GM12801 (cell line): ENCODE data around the gene TMEM236.

Source experiments
- CTCF ChIP-seq: IDR thresholded peaks from one replicate; pipeline ENCODE4 v1.5.1; 2011; ENCODE audit warnings: control low read depth; ENCODE audit not compliant: insufficient read length; ENCODE audit errors: extremely low read depth

The TMEM236 gene, protein sequence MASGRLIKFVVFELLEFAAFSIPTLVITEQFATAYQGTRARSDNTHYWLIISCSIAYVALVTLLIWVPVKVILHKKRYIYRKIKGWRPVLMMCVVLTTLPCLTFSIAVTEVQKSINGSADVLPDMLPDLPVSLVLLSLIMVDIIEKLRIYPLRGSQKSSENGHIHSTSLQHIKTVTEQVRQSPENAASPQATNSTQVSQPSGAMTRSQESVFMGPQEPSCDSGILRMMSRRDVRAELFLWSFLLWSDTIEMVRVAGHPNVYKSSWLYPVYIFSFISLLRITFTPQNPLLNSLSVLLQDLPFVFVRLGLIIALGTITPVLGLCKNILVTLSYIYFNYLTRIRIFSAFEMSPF

DNA sequence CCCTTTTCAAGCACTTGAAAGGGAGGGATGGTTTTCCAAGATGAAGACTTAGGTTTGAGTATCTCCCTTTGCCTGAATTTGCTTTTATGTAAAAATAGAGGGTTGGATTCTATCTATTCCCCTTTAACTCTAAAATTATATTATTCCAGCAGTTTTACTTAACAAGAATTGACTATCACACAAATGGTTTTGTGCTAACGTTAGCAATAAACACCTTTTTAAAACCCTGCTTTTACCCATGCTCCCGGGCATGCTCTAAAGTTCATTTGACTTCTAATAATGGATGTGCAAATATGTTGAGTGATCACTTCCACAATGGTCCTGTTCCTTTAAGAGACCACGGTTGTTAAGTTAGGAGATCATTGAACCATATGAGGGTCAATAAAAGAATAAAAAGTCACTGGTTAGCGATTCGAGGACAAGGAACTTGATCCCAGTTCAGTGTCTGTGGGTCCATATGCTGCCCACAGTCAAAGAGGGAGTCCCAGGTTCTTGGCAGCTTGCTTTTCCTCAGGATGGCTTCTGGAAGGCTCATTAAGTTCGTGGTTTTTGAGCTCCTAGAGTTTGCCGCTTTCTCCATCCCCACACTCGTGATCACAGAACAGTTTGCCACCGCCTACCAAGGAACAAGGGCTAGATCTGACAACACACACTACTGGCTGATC is at the start of gene TMEM236:
Gene TMEM236, plus strand, starts transcription at position 421 of the 665 bp plus-strand sequence. Its CDS starts 95 bp downstream, at position 516.
- TF ChIP-seq CTCF: no peak

DNA sequence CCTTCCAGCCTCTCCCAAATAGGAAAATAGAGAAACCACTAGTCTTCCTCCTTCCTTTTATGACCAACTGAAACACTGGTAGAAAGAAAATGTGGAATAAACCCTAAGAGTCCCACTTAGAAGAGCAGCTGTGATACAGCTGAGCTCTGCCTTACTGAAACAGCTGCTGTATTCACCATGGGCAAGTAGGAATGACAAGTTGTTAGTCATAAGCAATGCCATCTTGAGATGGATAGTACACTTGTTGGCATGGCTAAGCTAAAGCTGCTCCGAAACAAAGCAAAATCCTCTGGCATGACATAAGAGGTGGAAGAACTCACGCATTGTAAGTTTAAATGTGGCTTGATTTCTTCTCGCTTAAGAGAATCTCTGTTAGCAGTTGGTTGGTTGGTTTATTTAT is 48.3 kb upstream of the TMEM236 start:
- TF ChIP-seq CTCF: no peak

GRCh38 chr10:17708821-17709220 is 43.2 kb upstream of the TMEM236 start:
- TF ChIP-seq CTCF: no peak

DNA sequence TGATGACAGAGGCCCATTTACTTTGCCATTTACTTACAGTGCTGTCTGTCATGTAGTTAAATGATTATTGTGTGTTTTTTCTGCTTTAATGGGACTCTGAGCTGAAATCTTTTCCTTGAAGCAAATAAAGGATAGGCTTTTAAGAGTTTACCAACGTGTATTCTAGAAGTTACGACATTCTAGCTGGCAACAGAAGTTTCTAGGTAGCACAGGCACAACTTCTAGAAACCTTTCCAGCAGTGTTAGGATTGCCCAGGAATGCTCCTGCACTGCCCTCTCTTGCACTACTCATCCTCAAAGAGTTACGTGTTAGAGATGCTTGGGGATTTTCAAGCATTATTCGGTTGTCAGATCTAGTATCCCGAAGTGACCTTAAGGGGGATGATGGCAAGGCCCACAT is 42.5 kb upstream of the TMEM236 start:
- TF ChIP-seq CTCF: no peak

DNA sequence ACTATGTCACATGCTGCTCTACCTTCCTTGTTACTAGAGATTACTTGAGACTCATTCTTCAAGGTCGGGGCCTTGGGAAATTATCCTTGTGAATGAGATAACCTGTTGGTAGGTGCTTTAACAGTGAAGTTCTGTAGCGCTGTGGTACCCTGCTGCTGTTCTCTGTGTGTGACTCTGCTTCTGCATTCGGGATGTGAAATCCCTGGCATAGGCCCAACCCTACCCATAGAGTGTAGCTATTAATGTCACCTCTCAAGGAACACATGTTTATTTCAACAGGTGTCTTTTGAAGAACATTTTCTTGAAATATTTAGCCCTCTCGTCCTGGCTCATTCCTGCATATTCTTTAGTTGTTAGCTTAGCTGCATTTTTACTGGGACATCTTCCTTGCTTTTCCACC is 41.8 kb upstream of the TMEM236 start:
- TF ChIP-seq CTCF: no peak

GRCh38 chr10:17712053-17712452 is 39.9 kb upstream of the TMEM236 start:
- TF ChIP-seq CTCF: no peak

- no peak for TF ChIP-seq CTCF
Measured at GRCh38 chr10:17712717-17713471, 39.1 kb upstream of the TMEM236 start.
